ENCODE results near the gene ARPIN. TPM values are rescaled to one million over a fixed set of nuclear protein-coding genes. Genes with fewer than 3 reads are reported as not detected.
A peak's percentile ranks its signal among the peaks of the same experiment; 100 is the strongest.
"Not testable (repeated sequence)": the region's sequence is repeated elsewhere in the genome, so short reads cannot be mapped to it uniquely, and the experiment has no call there.

Gene ARPIN
- 10 to 100 TPM; 17.9 to 33.5 (median 22.9) TPM for total RNA-seq
- polyA plus RNA-seq: 10 to 100 TPM; 16.2 to 19.3 (median 16.4) TPM

GRCh38 chr15:89912674-89913396 is at the start of gene ARPIN:
Gene ARPIN (minus strand): TSS chr15:89912952. CDS start chr15:89912835, 117 bp downstream.
- intact Hi-C loops (cut with DNase I): loop anchor here (5.0 kb wide), 2 partner anchors 89 to 159 kb away; partner anchors contain the start of gene ZNF710
- Histone ChIP-seq H3K36me3 (peaks cover 0 to 22% (median 8%) of the 10 kb centered on the region in 4 donors), H3K9me3 (no peaks in the 10 kb centered on the region), H3K27ac (peak within 1 kb of the TSS; percentile 78 to 92 (median 89)), H3K4me3 (peak within 1 kb of the TSS; percentile 77 to 96 (median 86)), H3K4me1 (peaks cover 0 to 26% (median 17%) of the 10 kb centered on the region in 4 donors), H3K27me3 (no peaks in the 10 kb centered on the region)
- peak; percentile 82 for DNase-seq
- WGBS, 2 donors: 2 to 7% methylated on average over 57 of the region's 57 CpGs
- TF ChIP-seq POLR2A (IDR thresholded peaks at IDR 0.05): no peak
- peak in 2 of 4 donors; percentile 49 to 51 for TF ChIP-seq POLR2AphosphoS5 (IDR thresholded peaks at IDR 0.05)
- TF ChIP-seq, protein P1, sequence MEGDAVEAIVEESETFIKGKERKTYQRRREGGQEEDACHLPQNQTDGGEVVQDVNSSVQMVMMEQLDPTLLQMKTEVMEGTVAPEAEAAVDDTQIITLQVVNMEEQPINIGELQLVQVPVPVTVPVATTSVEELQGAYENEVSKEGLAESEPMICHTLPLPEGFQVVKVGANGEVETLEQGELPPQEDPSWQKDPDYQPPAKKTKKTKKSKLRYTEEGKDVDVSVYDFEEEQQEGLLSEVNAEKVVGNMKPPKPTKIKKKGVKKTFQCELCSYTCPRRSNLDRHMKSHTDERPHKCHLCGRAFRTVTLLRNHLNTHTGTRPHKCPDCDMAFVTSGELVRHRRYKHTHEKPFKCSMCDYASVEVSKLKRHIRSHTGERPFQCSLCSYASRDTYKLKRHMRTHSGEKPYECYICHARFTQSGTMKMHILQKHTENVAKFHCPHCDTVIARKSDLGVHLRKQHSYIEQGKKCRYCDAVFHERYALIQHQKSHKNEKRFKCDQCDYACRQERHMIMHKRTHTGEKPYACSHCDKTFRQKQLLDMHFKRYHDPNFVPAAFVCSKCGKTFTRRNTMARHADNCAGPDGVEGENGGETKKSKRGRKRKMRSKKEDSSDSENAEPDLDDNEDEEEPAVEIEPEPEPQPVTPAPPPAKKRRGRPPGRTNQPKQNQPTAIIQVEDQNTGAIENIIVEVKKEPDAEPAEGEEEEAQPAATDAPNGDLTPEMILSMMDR (IDR thresholded peaks at IDR 0.05): peak in 2 of 4 experiments; percentile 8 to 9
- TF ChIP-seq EP300 (IDR thresholded peaks at IDR 0.05): no peak

- Histone ChIP-seq H3K4me3 (no peak overlapping the region), H3K27me3 (no peaks in the 10 kb centered on the region), H3K9me3 (no peaks in the 10 kb centered on the region), H3K36me3 (no peaks in the 10 kb centered on the region), H3K4me1 (no peaks in the 10 kb centered on the region), H3K27ac (no peak overlapping the region)
- 67 to 85% methylated on average over 18 of the region's 18 CpGs for WGBS, 2 donors
- TF ChIP-seq, protein P1 (IDR thresholded peaks at IDR 0.05): no peak
- TF ChIP-seq POLR2A (IDR thresholded peaks at IDR 0.05) (no peak), POLR2AphosphoS5 (IDR thresholded peaks at IDR 0.05) (no peak), EP300 (IDR thresholded peaks at IDR 0.05) (no peak)
- intact Hi-C loops (cut with DNase I): no loop called here
- DNase-seq: no peak
Measured at GRCh38 chr15:89958107-89958805, 45.5 kb upstream of the ARPIN start.

DNA sequence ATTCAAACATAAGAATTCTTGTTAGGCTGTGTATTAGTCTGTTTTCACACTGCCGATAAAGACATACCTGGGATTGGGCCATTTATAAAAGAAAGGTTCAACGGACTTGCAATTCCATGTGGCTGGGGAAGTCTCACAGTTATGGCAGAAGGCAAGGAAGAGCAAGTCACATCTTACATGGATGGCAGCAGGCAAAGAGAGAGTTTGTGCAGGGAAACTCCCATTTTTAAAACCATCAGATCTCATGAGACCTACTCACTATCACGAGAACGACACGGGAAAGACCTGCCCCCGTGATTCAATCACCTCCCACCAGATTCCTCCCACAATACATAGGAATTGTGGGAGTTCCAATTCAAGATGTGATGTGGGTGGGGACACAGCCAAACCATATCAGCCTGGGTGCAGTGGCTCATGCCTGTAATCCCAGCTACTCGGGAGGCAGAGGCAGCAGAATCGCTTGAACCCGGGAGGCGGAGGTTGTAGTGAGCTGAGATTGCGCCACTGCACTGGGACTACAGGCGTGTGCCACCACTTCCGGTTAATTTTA is 42.8 kb upstream of the ARPIN start:
- intact Hi-C loops (cut with DNase I); DNase-seq; H3K27me3 ChIP-seq; H3K4me3 ChIP-seq; H3K36me3 ChIP-seq; H3K27ac ChIP-seq; H3K4me1 ChIP-seq; H3K9me3 ChIP-seq: not testable (repeated sequence)
- WGBS, 2 donors: 92 to 95% methylated on average over 13 of the region's 13 CpGs

DNA sequence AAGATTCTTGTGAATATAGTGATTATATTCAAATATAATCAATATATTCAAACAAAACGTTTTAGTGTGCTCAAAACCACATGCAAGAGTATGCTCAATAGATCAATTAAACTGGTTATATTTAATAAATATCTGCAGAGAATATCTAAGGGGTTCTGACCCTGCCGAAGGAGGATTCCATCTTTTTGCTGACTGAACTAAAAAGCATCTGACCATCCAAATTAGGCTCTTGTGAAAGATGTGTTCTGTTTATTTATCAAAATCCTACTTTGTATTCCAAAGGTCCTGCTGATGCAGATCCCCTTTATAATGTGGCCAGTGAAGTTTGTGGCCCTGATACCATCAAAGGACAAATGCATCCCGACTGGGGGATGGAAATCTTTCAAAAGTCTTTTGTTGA is 41.8 kb upstream of the ARPIN start:
- TF ChIP-seq POLR2A (IDR thresholded peaks at IDR 0.05): no peak
- no peaks in the 10 kb centered on the region for H3K4me1 ChIP-seq
- no peaks in the 10 kb centered on the region for H3K36me3 ChIP-seq
- H3K27ac ChIP-seq: no peak overlapping the region
- intact Hi-C loops (cut with DNase I): no loop called here
- no peaks in the 10 kb centered on the region for H3K27me3 ChIP-seq
- no peaks in the 10 kb centered on the region for H3K9me3 ChIP-seq
- DNase-seq: no peak
- WGBS, 2 donors: 58 to 78% methylated on average over 3 of the region's 3 CpGs
- H3K4me3 ChIP-seq: no peak overlapping the region

- Histone ChIP-seq H3K27me3 (no peaks in the 10 kb centered on the region), H3K9me3 (no peaks in the 10 kb centered on the region), H3K4me1 (no peaks in the 10 kb centered on the region), H3K36me3 (no peaks in the 10 kb centered on the region), H3K27ac (no peak overlapping the region), H3K4me3 (no peak overlapping the region)
- WGBS, 2 donors: 88 to 89% methylated on average over 7 of the region's 7 CpGs
- no peak for TF ChIP-seq POLR2A (IDR thresholded peaks at IDR 0.05)
- no peak for TF ChIP-seq EP300 (IDR thresholded peaks at IDR 0.05)
- TF ChIP-seq, protein P1 (IDR thresholded peaks at IDR 0.05): no peak
- TF ChIP-seq POLR2AphosphoS5 (IDR thresholded peaks at IDR 0.05): no peak
- no peak for DNase-seq
- intact Hi-C loops (cut with DNase I): no loop called here
Measured at GRCh38 chr15:89948796-89949195, 36.0 kb upstream of the ARPIN start.
